ENCODE data around the gene PDE1A. TPM values are rescaled to one million over a fixed set of nuclear protein-coding genes. Genes with fewer than 3 reads are reported as not detected.

PDE1A gene
- total and polyA plus RNA-seq, 2 of the 13 experiments (the other 11 are each of a cell fraction or from before 2014, with no cell fraction given), result not detected

DNA sequence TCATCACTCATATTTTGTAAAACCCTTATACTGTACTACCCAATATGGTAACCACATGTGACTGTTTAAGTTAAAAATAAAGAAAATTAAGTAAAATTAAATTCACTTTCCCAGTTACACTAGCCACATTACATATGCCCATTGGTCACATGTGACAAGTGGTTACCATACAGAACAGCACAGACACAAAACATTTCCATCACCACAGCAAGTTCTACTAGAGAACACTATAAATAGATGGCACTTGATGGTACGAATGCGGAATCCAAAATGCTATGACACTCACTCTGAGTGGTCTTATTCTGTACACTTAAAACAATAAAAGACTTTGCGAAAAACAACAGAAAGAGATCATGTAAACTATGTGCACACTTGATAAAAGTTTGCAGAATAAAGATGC, 202.2 kb downstream of the PDE1A start (continued):
- TF ChIP-seq ZUFSP (CRISPR knock-in tag; IDR thresholded peaks at IDR 0.05; ENCODE audit: borderline replicate concordance) (no peak), NFIC (IDR thresholded peaks at IDR 0.05; ENCODE audit: low read length) (no peak), FOSL1 (CRISPR knock-in tag; IDR thresholded peaks at IDR 0.05; ENCODE audit: borderline replicate concordance) (no peak), CHD2 (IDR thresholded peaks at IDR 0.05; ENCODE audit: low read depth, low read length) (no peak), ZNF260 (CRISPR knock-in tag; IDR thresholded peaks at IDR 0.05; ENCODE audit: borderline replicate concordance, low read depth) (no peak), ZNF577 (CRISPR knock-in tag; IDR thresholded peaks at IDR 0.05; ENCODE audit: borderline replicate concordance, low read depth) (no peak)

DNA sequence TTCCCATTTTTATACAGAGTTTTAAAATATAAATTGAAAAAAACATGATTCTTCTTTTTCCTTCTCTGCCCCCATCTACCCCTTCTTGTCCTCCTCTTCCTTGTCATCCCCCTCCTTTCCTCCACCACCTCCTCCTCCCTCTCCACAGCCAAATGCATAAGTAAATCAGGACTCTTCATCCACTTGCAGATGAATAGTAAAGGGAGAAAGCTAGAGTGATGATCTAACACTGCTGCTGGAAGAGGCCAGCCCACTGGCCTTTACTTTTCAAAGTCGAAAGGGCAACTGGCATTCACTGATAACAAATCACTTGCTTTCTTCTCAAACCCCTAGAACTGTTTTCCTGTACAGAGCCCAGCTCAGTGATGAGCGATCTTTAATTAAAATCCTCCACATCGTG, 205.8 kb downstream of the PDE1A start:
- Histone ChIP-seq H3K36me3 (replicated peaks in 1 of 2; ENCODE audit: control insufficient read depth in 1 of 2, insufficient read depth in 2 of 2, low read length in 2 of 2) (no peaks in the 10 kb centered on the region), H3K27me3 (ENCODE audit: control insufficient read depth in 1 of 2, insufficient read depth in 2 of 2, low read length in 2 of 2) (no peaks in the 10 kb centered on the region), H3K4me3 (replicated peaks in 1 of 3; ENCODE audit: insufficient read depth in 1 of 3, low read depth in 2 of 3, low read length in 3 of 3) (no peak overlapping the region), H3K27ac (ENCODE audit: extremely low read length, insufficient read depth, low read length) (no peak overlapping the region), H3K4me1 (ENCODE audit: insufficient read depth, low read length) (no peaks in the 10 kb centered on the region), H4K20me1 (ENCODE audit: insufficient read depth, low read length) (no peaks in the 10 kb centered on the region), H3K9me3 (ENCODE audit: low read length) (no peaks in the 10 kb centered on the region), H3K4me2 (ENCODE audit: low read depth, low read length) (no peak overlapping the region), H3K9ac (ENCODE audit: insufficient read depth, low read depth, low read length) (no peak overlapping the region), H2AFZ (ENCODE audit: low read length) (no peak overlapping the region), H3K79me2 (ENCODE audit: insufficient read depth, low read length) (no peaks in the 10 kb centered on the region)
- BruUV-seq (replicated peaks), result no TSS peak
- ChIA-PET CTCF (ENCODE audit: low intra/inter-chr PET ratio, low total read pairs) (no interaction called here), POLR2A (no interaction called here)
- no peak for ATAC-seq
- in situ Hi-C loops (cut with HindIII; ENCODE audit: extremely low pct_ligation_motif_present, low pct_unique_long_range_greater_than_20kb), result no loop called here
- TF ChIP-seq, protein P1, sequence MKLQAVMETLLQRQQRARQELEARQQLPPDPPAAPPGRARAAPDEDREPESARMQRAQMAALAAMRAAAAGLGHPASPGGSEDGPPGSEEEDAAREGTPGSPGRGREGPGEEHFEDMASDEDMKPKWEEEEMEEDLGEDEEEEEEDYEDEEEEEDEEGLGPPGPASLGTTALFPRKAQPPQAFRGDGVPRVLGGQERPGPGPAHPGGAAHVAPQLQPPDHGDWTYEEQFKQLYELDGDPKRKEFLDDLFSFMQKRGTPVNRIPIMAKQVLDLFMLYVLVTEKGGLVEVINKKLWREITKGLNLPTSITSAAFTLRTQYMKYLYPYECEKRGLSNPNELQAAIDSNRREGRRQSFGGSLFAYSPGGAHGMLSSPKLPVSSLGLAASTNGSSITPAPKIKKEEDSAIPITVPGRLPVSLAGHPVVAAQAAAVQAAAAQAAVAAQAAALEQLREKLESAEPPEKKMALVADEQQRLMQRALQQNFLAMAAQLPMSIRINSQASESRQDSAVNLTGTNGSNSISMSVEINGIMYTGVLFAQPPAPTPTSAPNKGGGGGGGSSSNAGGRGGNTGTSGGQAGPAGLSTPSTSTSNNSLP (IDR thresholded peaks at IDR 0.05; ENCODE audit: low read depth, low read length), result no peak
- TF ChIP-seq ZNF253 (CRISPR knock-in tag; IDR thresholded peaks at IDR 0.05; ENCODE audit: borderline replicate concordance), result no peak
- intact Hi-C loops (cut with micrococcal nuclease; ENCODE audit: unreplicated experiment), result no loop called here
- 16% methylated on average over 3 of the region's 3 CpGs for WGBS (ENCODE audit: low lambda C conversion rate)
- no peak for DNase-seq (ENCODE audit: low spot score)
- FAIRE-seq, result no peak

Data from HepG2 (cell line).